ENCODE measurements around the gene ANKRD33. TPM values are rescaled to one million over a fixed set of nuclear protein-coding genes. Genes with fewer than 3 reads are reported as not detected.
A peak's percentile ranks its signal among the peaks of the same experiment; 100 is the strongest.

The ANKRD33 gene
- total RNA-seq, 1 experiment from 2014 or later: 0.81 TPM

GRCh38 chr12:51926718-51927117 is 38.8 kb downstream of the ANKRD33 start:
- Histone ChIP-seq H2BK5ac (ENCODE audit: insufficient read length, low read length) (no peak overlapping the region), H4K8ac (replicated peaks; ENCODE audit: insufficient read length, low read depth, low read length) (no peak overlapping the region), H3K4me1 (ENCODE audit: insufficient read depth, low read length) (no peaks in the 10 kb centered on the region), H3T11ph (ENCODE audit: low read length) (no peak overlapping the region), H2BK12ac (ENCODE audit: insufficient read length, low read depth, low read length) (no peak overlapping the region), H3K4ac (ENCODE audit: low read depth, low read length) (no peak overlapping the region), H2BK20ac (ENCODE audit: low read depth, low read length, poor library complexity, severe bottlenecking) (no peak overlapping the region), H2BK15ac (ENCODE audit: low read depth, low read length) (no peak overlapping the region), H4K20me1 (ENCODE audit: control insufficient read depth, insufficient read depth, insufficient read length) (no peaks in the 10 kb centered on the region), H4K5ac (ENCODE audit: insufficient read length, low read depth, low read length) (no peak overlapping the region), H3K9me3 (ENCODE audit: control insufficient read depth, low read depth, low read length) (no peaks in the 10 kb centered on the region), H4K91ac (ENCODE audit: insufficient read length, low read depth, low read length) (no peak overlapping the region), H3K4me2 (ENCODE audit: insufficient read depth, insufficient read length, low read length) (no peak overlapping the region), H3K56ac (ENCODE audit: insufficient read length, low read depth, low read length) (no peak overlapping the region), H3K23me2 (ENCODE audit: insufficient read length, low read depth, low read length, poor library complexity, severe bottlenecking) (no peaks in the 10 kb centered on the region), H3K27ac (ENCODE audit: insufficient read length, low read depth, low read length) (no peak overlapping the region), H3K18ac (ENCODE audit: insufficient read length, low read depth, low read length) (no peak overlapping the region), H3K23ac (ENCODE audit: insufficient read length, low read depth, low read length) (no peak overlapping the region), H3K79me2 (ENCODE audit: insufficient read depth, low read length) (no peaks in the 10 kb centered on the region), H2BK120ac (ENCODE audit: low read depth, low read length, poor library complexity, severe bottlenecking) (no peak overlapping the region), H2AFZ (ENCODE audit: low read length) (no peak overlapping the region), H3K79me1 (ENCODE audit: insufficient read depth, low read depth, low read length, poor library complexity, severe bottlenecking) (no peaks in the 10 kb centered on the region), H2AK5ac (ENCODE audit: insufficient read length, low read length) (no peak overlapping the region), H3K27me3 (ENCODE audit: insufficient read depth, low read length) (no peaks in the 10 kb centered on the region), H3K14ac (ENCODE audit: insufficient read depth, low read length) (no peak overlapping the region), H3K9ac (ENCODE audit: extremely low read depth, insufficient read length, low read length) (no peak overlapping the region)
- Mint-ChIP-seq H3K4me1 (peaks cover 7 to 20% of the 10 kb centered on the region in 2 experiments), H3K27me3 (ENCODE audit: low read depth) (peaks cover 32% of the 10 kb centered on the region), H3K36me3 (ENCODE audit: insufficient read depth in 1 of 3, low read depth in 3 of 3) (no peaks in the 10 kb centered on the region), H3K9me3 (no peaks in the 10 kb centered on the region), H3K27ac (no peak overlapping the region; a peak in 1 of 7 replicates), H3K4me3 (no peak overlapping the region)
- peak; percentile 74 for DNase-seq
- no CpG with 5 or more reads among the region's 2 CpGs for WGBS (ENCODE audit: extremely low coverage, insufficient read length, low lambda C conversion rate)
- TF ChIP-seq, protein P1, sequence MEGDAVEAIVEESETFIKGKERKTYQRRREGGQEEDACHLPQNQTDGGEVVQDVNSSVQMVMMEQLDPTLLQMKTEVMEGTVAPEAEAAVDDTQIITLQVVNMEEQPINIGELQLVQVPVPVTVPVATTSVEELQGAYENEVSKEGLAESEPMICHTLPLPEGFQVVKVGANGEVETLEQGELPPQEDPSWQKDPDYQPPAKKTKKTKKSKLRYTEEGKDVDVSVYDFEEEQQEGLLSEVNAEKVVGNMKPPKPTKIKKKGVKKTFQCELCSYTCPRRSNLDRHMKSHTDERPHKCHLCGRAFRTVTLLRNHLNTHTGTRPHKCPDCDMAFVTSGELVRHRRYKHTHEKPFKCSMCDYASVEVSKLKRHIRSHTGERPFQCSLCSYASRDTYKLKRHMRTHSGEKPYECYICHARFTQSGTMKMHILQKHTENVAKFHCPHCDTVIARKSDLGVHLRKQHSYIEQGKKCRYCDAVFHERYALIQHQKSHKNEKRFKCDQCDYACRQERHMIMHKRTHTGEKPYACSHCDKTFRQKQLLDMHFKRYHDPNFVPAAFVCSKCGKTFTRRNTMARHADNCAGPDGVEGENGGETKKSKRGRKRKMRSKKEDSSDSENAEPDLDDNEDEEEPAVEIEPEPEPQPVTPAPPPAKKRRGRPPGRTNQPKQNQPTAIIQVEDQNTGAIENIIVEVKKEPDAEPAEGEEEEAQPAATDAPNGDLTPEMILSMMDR (conservative IDR thresholded peaks at IDR 0.05): peak; percentile 78

Measured in H9 (cell line).